Measurements from ENCODE around the gene PMIS2.

PMIS2 gene

GRCh38 chr19:35556025-35556590 lies 29.9 kb upstream of the PMIS2 start:
- DNase-seq (ENCODE audit: low read depth in 3 of 3, low spot score in 1 of 3): no peak

- no peak for DNase-seq (ENCODE audit: low read depth in 3 of 3, low spot score in 1 of 3)
These were observed 29.0 kb upstream of the PMIS2 start for GRCh38 chr19:35556846-35557538.

GRCh38 chr19:35557539-35558399 lies 28.2 kb upstream of the PMIS2 start:
- DNase-seq (ENCODE audit: low read depth in 3 of 3, low spot score in 1 of 3): peak in 1 of 3 donors; percentile 43

- no peak for DNase-seq (ENCODE audit: low read depth in 3 of 3, low spot score in 1 of 3)
These were observed 27.3 kb upstream of the PMIS2 start for GRCh38 chr19:35558400-35559280.

- no peak for DNase-seq (ENCODE audit: low read depth in 3 of 3, low spot score in 1 of 3)
These were observed 26.7 kb upstream of the PMIS2 start for GRCh38 chr19:35559281-35559659.

- DNase-seq (ENCODE audit: low read depth in 3 of 3, low spot score in 1 of 3): no peak
These were observed 26.2 kb upstream of the PMIS2 start for GRCh38 chr19:35559781-35560180.

- DNase-seq (ENCODE audit: low read depth in 3 of 3, low spot score in 1 of 3): no peak
These were observed 25.7 kb upstream of the PMIS2 start for GRCh38 chr19:35560271-35560670.

- no peak for DNase-seq (ENCODE audit: low read depth in 3 of 3, low spot score in 1 of 3)
These were observed 25.3 kb upstream of the PMIS2 start for GRCh38 chr19:35560677-35561076.

- no peak for DNase-seq (ENCODE audit: low read depth in 3 of 3, low spot score in 1 of 3)
These were observed 24.5 kb upstream of the PMIS2 start for GRCh38 chr19:35561436-35561835.

- no peak for DNase-seq (ENCODE audit: low read depth in 3 of 3, low spot score in 1 of 3)
These were observed 23.6 kb upstream of the PMIS2 start for GRCh38 chr19:35562336-35562735.

GRCh38 chr19:35562776-35563175 lies 23.2 kb upstream of the PMIS2 start:
- no peak for DNase-seq (ENCODE audit: low read depth in 3 of 3, low spot score in 1 of 3)

GRCh38 chr19:35563207-35563829 lies 22.7 kb upstream of the PMIS2 start, which contains the start of gene ATP4A:
ATP4A (minus strand) TSS chr19:35563658; CDS start chr19:35563629, 29 bp downstream.
- DNase-seq (ENCODE audit: low read depth in 3 of 3, low spot score in 1 of 3): no peak

- no peak for DNase-seq (ENCODE audit: low read depth in 3 of 3, low spot score in 1 of 3)
These were observed 20.7 kb upstream of the PMIS2 start for GRCh38 chr19:35565016-35565856.

- DNase-seq (ENCODE audit: low read depth in 3 of 3, low spot score in 1 of 3): no peak
These were observed 19.2 kb upstream of the PMIS2 start for GRCh38 chr19:35566738-35567137.

- DNase-seq (ENCODE audit: low read depth in 3 of 3, low spot score in 1 of 3): no peak
These were observed 16.6 kb upstream of the PMIS2 start for GRCh38 chr19:35569281-35569781.

GRCh38 chr19:35571406-35571965 lies 14.5 kb upstream of the PMIS2 start:
- DNase-seq (ENCODE audit: low read depth in 3 of 3, low spot score in 1 of 3): no peak

GRCh38 chr19:35577918-35578317 lies 8.1 kb upstream of the PMIS2 start:
- no peak for DNase-seq (ENCODE audit: low read depth in 3 of 3, low spot score in 1 of 3)

- no peak for DNase-seq (ENCODE audit: low read depth in 3 of 3, low spot score in 1 of 3)
These were observed 7.3 kb upstream of the PMIS2 start for GRCh38 chr19:35578707-35579106.

- DNase-seq (ENCODE audit: low read depth in 3 of 3, low spot score in 1 of 3): no peak
These were observed 3.2 kb upstream of the PMIS2 start for GRCh38 chr19:35582760-35583159.
